HG03135 (cell line): ENCODE data around the gene C2orf92.

Experiments used
- ATAC-seq: cut with Tn5 transposase; IDR thresholded peaks from one replicate; pipeline ENCODE4 v1.9.1; 2021; ENCODE audit warnings: mild to moderate bottlenecking, moderate library complexity; ENCODE audit not compliant: unreplicated experiment

Gene C2orf92

DNA sequence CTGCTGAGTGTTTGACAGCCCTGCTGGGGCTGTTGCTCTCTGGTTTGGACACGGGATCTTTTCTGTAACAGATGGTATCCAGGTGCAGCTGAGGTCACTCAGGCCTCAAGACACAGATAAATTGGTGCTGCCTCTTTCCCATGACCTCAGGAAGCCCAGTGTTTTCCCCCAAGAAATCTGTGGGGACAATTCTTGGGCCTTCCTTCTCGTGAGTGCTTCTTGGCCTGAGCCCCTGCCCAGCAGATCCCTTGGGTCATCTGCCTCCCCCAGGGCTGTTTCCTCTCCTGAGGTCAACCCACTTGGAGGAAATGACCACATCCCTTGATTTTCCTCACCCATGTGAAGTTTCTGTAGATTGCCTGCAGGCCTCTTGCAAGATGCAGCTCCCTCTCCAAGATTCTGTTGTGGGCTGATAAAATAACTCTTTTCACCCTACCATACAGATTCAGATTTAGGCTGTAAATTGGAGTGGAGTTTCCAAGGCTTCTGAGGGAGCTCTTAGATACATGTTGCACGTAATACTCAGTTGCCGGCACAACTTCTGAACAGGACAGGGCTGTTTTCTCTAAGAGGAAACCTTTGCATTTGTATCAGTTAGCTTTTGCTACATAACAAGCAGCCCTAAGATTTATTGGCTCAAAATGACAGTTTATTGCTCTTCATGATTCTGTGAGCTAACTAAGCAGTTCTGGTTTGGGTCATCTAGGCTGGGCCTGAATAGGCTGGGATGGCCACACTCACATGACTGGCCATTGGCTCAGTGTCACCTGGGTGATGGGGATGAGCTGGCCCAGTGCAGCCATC lies 57.0 kb downstream of the C2orf92 start:
- no peak for ATAC-seq

DNA sequence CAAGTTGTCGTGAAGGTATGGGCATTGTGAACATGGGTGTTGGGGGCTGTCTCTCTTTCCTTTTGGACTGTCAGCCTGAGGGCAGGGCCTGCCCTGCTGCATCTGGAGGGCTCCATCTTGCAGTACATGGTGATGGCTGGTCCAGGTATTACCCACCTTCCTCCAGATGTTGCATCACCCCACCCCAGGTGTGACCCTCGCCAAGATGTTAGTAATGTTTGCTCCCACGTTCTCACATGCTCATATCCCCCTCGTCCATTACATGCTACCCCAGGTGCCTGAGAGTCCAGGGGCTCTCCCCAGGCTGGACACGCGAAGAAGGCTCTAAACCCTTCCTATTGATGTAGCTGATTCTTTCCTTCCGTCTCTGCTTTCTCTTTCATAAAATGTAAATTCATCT lies 57.8 kb downstream of the C2orf92 start:
- ATAC-seq, result no peak

DNA sequence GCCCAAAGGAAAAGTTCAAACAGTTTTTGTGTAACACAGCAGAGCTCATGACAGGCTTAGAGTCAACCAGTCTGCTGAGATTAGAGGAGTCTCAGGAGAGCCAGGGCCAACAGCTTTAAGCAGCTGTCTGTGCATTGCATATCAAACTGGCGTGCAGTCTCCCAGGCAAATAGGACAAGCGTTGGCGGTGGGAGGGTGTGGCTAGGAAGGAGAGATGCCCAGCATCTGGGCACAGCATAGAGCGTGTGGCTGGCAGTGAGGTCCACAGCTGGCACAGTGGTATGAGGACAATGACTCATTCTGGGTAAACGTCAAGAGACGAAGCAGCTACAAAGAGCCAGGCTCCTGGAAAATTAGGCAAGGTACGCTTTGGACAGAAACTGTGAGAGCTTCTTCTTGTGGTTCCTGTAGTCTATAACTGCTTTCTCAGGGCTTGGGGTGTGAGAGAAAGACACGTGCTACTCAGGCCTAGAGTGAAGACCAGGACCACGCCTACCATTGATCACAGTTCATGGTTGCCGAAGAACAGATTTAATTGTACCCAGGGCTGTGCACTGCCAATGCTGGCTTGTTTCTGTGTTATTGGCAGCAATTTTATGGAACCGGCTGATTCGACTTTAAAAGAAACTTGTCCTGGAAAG lies 58.7 kb downstream of the C2orf92 start:
- ATAC-seq, result no peak

DNA sequence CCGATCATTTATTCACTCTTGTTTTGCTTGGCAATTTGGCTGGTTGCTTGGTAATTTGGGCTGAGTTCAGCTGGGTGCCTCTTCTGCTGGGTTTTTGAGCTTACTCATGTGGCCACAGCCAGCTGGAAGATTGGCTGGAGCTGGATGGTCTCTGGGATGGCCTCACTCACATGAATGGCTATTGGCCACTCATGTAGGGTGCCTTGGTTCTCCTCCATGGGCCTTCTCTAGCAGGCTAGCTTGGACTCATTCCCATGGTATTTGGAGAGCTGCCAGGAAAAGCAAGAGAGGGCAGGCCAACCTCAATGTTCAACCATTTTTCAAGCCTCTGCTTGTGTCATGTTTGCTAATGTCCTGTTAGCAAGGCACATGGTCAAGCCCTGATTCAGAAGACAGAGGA lies 60.7 kb downstream of the C2orf92 start:
- ATAC-seq, result no peak

DNA sequence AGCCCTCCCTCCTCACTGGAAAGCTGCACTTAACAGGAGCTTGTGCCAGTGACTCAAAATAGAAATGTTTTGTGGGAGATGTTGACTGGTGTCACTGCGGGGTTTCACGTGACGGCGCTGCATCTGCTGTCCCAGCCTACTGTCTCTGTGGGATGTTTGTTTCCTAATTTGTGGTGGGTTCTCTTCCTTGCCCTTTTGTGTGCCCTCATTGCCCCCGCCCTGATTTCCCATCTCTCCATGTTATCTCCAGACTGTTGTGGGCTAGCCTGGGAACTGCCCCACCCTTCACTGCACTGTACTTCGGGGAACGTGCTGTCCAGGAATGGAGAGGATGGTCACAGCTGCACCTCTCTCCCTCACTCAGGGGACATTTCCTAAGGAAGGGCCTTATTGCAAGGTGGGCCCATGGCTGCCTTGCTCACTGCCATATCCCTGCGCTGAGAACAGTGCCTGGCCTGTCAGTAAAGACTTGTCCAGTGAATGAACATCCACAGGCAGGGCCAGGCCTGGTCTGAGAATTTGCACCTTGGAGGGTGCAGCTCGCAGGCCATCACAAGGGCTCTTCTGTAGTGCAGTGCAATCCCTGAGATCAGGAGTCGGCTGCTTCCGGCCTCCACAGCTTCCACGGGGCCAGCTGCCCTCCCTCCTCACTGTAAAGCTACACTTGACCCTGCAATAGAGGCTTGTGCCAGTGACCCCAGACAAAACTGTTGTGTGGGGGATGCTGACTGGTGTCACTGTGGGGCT lies 61.9 kb downstream of the C2orf92 start:
- no peak for ATAC-seq

DNA sequence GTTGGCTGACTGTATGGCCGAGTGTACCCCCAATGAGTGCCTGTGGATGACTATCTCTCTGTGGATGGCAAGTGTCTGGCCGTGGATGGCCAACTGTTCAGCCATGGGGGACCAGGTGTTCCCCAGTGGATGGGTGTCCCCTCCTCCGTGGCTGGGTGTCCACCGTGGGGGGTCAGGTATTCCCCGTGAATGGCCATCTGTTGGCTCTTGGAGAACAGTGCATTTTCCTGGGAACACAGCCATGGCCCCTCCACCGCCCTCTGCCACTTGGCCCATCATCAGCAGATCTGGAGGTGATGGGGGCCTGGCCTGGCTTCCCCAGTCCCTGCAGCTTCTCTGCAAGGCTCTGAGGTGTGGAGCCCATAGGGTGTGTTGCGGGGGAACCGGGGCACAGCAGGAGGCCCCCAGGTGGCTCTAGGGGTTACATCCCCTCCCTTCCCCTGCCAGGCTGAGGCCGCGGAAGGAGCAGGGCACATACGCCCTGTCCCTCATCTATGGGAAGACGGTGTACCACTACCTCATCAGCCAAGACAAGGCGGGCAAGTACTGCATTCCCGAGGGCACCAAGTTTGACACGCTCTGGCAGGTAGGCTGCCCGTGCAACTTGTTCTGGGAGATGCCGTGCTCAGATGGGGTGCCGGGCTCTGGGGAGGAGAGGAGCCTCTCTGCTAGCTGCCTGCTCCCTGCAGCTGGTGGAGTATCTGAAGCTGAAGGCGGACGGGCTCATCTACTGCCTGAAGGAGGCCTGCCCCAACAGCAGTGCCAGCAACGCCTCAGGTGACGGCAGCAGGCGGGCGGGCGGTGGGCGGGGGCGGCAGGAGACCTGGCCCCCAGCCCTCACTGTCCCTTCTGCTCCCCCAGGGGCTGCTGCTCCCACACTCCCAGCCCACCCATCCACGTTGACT lies 63.2 kb downstream of the C2orf92 start:
- ATAC-seq, result no peak

DNA sequence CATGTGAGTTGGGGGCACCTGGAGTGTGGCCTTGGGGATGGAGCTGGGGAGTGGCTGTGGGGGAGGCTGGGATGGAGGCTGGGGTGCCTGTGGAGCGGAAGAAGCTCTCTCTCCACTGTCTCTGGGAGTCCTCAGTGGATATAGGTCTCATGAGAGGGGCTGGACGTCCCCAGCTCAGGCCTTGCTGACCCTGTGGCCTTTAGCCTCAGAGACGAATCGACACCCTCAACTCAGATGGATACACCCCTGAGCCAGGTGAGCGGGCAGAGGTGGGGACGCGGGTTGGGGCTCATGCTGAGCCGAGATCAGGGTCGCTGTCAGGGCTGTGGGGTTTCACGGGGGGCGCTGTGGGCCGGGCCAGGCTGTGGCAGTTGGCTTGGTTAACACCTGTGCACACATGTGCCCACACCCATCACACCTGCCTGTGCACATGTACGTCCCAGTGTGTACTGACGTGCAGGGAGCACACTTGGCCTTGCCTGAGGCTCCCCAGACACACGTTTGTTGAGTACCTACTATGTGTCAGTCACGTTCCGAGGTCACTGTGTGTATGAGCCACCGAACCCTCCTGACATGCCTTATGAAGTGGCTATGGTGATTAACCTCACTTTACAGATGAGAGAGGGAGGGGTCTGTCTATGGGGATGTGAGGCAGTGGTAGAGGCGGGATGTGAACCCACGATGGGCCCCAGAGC lies 64.0 kb downstream of the C2orf92 start:
- no peak for ATAC-seq

DNA sequence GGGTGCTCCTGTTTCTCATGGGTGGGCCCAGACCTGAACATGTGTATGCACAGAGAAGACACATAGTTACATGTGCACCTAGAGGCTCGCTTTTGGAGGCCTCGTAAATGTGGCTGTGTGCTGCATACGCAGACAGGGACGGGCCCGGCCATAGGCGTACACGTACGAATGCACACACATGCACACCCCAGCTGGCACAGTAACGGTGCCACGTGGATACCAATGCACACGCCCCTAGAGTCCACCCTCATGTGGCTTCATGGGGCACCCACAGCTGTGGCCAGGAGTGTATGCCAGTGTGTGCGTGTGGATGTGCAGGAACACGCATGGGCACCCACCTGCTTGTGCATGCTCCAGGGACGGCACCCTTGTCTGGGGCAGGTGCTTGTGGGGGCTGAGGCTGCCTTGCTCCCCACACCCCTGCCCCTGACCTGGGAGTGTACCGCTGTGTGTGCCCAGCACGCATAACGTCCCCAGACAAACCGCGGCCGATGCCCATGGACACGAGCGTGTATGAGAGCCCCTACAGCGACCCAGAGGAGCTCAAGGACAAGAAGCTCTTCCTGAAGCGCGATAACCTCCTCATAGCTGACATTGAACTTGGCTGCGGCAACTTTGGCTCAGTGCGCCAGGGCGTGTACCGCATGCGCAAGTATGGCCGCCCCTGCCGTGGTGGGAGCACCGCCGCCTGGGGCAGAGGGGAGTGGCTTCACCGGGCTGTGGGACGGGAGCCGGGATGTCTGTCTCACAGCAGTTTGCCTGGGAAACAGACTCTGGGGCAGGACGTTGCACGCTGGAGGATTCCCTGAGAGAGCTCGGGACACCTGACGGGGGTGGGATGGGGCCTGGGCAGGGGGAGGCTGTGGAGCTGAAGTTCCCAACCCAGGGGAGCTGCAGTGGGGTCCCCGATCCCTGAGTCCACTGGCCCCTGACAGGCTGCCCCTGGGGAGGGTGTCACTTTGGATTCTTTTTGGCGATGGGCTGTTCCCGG lies 64.8 kb downstream of the C2orf92 start:
- no peak for ATAC-seq

DNA sequence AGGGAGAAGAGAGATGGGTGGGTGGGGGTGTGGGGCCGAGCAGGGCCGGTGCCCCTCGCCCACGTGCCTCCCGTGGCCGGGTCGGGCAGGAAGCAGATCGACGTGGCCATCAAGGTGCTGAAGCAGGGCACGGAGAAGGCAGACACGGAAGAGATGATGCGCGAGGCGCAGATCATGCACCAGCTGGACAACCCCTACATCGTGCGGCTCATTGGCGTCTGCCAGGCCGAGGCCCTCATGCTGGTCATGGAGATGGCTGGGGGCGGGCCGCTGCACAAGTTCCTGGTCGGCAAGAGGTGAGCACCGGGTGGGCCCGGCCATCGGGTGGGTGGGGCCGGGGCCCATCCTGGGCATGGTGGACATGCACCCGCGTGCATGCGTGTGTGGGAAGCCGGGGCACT lies 65.6 kb downstream of the C2orf92 start:
- no peak for ATAC-seq

DNA sequence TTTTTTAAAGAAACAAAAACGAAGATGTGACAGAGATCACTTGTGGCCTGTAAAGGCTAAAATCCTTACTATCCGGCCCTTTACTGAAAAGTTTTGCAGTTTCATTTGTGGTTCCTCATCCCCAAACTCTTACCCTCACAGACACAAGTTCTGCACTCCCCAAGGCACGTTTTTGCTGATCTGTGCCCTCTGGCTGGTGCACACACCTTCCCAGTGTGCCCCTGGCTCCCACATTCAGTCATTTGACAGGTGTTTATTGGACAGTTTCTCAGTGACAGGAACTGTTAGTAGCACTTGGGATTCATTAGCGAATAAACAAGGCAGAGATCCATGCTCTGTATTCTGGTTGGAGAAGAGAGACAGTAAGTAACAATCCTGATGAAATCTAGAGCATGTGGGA lies 66.7 kb downstream of the C2orf92 start:
- no peak for ATAC-seq

DNA sequence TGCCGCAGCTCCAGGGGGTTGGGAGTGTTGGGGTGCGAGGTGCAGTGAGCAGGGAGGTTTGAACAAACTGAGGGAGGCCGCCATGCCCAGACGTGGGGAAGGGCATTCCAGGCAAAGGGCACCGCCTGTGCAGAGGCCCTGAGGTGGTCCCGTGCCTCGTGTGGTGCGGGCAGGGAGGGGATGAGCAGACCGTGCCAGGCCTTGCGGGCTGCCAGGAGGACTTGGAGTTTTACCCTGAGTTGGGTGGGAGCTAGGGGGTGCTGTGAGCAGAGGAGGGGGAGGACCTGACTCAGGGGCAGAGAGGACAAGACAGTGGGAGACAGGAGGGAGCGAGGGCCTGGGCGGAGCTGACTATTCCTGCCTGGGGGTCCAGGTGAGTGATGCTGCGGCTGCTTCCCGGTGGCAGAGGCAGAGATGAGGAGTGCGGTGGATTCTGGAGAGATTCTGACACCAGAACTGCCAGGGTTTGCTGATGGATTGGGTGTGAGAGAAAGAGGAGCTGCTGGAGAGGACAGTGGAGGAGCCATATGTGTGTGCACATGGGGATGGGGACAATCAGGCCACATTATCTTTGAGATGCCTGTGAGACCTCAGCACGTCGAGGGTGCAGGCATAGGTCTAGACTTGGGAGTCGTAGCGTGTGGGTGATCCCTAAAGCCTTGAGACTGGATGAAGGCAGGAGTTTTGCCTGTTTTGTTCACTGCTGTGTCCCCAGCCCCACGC lies 67.3 kb downstream of the C2orf92 start:
- no peak for ATAC-seq

DNA sequence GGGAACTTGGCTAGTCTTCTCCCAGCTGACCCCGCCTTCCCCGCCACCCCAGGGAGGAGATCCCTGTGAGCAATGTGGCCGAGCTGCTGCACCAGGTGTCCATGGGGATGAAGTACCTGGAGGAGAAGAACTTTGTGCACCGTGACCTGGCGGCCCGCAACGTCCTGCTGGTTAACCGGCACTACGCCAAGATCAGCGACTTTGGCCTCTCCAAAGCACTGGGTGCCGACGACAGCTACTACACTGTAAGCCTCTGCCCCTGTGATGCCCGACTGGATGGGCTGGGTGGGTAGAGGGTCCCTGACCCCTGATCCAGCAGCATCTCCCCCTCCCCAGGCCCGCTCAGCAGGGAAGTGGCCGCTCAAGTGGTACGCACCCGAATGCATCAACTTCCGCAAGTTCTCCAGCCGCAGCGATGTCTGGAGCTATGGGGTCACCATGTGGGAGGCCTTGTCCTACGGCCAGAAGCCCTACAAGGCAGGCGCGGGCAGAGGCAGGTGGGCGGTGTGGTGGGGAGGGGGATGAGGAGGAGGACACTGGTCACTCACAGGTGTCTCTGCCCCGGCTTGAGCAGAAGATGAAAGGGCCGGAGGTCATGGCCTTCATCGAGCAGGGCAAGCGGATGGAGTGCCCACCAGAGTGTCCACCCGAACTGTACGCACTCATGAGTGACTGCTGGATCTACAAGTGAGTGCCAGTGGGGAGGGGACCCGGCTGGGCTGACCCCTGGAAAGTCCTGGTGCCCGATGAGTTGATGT lies 68.1 kb downstream of the C2orf92 start:
- ATAC-seq, result no peak

DNA sequence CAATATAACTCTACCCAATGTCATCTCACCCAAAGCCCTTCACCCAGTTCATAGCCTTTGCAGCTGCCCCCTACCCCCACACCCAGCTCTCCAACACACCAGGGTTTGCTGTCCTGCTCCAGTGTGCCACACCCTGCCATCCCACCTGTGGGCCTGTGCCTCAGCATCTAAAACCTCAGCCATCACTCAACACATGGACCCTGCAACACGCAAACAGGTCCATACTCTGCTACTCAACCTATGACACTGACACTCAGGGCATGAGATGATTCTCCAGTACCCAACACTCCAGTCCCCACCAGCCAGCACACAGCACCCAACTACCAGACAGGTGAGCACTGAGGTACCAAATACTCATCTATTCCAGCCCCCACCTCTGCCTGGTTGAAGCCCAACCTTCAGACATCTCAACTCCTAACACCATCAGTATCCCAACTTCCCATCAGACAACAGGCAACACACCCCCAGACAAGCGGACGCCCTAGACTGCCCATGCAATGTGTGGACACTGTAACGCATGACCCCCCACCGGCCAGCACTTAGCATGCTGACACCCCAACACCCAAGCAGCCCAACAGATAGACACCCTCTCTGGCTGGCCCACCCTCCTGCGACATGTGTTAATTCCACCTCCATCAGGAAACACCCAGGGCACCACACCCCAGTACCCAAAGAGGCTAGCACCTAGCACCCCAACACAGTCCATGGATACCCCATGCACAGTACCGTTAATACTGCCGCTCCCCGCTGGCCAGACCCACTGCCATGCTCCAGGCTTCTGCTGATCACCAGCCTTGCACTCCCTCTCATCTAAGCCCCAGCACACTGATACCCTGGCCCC lies 68.9 kb downstream of the C2orf92 start:
- ATAC-seq, result no peak

DNA sequence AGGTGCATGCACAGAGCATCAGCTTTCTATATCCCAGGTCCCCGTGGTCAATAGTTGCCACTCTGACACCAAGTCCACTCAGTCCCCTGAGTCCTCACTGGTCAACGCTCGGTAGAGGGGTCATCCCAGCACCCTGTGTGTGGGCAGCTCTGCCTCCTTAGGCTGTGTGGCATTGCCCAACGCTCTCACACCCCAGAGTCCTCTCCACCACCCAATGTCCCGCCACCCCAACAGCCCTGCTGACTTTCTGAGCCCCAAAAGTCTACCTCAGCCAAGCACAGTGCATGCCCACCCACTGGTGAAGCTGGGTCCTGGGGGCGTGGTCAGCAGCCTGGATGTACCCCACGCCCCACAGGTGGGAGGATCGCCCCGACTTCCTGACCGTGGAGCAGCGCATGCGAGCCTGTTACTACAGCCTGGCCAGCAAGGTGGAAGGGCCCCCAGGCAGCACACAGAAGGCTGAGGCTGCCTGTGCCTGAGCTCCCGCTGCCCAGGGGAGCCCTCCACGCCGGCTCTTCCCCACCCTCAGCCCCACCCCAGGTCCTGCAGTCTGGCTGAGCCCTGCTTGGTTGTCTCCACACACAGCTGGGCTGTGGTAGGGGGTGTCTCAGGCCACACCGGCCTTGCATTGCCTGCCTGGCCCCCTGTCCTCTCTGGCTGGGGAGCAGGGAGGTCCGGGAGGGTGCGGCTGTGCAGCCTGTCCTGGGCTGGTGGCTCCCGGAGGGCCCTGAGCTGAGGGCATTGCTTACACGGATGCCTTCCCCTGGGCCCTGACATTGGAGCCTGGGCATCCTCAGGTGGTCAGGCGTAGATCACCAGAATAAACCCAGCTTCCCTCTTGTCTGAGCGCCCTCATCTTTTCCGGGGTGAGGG lies 69.7 kb downstream of the C2orf92 start:
- ATAC-seq, result no peak

DNA sequence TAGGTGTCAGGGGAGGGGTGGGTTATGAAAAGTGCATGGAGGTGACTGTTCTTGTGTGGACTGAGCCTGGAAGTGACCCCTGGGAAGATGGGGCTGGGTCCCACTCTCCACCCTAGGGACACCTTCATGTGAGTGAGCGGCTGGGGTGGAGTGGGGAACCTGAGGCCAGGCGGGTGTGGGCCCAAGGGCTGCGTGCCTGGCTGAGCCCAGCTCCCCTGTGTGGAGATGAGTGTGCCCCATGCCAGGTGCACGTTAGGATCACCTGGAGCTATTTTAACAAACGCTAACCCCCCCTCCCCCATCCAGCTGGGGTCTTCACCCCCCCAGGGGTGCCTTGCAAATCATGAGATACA lies 70.4 kb downstream of the C2orf92 start:
- ATAC-seq, result no peak

DNA sequence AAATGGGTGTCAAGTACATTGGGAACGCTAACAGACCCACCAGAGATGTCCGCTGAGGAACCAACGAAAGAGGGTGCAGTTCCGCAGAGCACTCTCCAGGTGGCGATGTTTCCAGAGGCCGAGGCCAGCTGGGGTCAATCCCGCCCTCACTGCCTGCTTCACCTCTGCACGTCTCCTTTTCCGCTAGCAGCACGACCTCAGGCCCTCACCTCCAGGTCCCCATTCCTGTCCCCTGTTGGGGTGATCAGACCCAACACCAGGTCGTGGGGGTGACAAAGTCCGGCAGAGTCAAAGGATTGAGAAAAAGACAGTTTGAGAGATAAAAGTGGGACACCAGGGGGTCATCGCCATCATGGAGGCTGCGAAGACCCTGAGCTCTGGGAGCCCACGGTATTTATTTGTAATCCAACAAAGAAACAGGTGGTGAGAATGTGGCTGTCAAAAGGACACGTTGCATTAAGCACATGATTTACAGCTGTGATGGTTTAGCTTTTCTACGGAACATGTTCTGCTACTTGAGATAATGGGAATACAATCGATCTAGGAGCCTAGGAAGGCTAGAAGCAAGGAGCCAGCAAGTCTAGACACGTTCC lies 71.2 kb downstream of the C2orf92 start:
- ATAC-seq, result no peak
